K562 (cell line): ENCODE results near the gene ISM1. TPM values are rescaled to one million over a fixed set of nuclear protein-coding genes. Genes with fewer than 3 reads are reported as not detected.

Experiments
- ATAC-seq: fragments of 200-7000 bp; cut with Tn5 transposase; 3 replicates; pipeline ENCODE4 v1.9.1; 2020; ENCODE audit warnings: moderate library complexity
- BruUV-seq: library from RNA; stranded (reverse); fragments of 400-500 nt; replicated peaks from 2 replicates; lab custom pipeline; 2021; lab: Mats Ljungman, UMichigan
- CTCF ChIA-PET: fragments of 300-600 bp; formaldehyde crosslinking; extraction: SDS; loops from one replicate; lab custom pipeline; 2021; ENCODE audit warnings: low intra/inter-chr PET ratio; lab: Yijun Ruan, JAX
- POLR2A ChIA-PET: fragments of 300-600, 350-650 bp; sonication (Branson Sonifier 250); formaldehyde crosslinking; extraction: SDS; loops from one replicate; lab custom pipeline; 2021; ENCODE audit warnings: antibody characterized with exemption, inconsistent platforms; lab: Yijun Ruan, JAX
- DNase-seq, 4 experiments: peaks; one replicate each; pipeline versions ENCODE4 v3.0.0 to v3.0.0-alpha.2; 2011 to 2018; ENCODE audit warnings: low spot score in 3 of 4, mixed read lengths in 3 of 4; ENCODE audit errors: extremely low read depth in 1 of 4
- FAIRE-seq: peaks from 2 replicates; lab custom pipeline; 2011; peaks lifted over from hg19 to GRCh38; lab: Jason Lieb, UNC
- H2AFZ ChIP-seq: 2 replicates; pipeline ENCODE4 v1.6.0; 2011; ENCODE audit warnings: low read depth, low read length, control low read depth, inconsistent platforms
- H3K27ac ChIP-seq: fragments of 200-600 bp; 3 replicates; pipeline ENCODE4 v1.8.0; 2011; ENCODE audit warnings: low read depth, mild to moderate bottlenecking, control low read depth, inconsistent platforms, low read length, moderate library complexity, mixed read lengths; ENCODE audit errors: extremely low read depth
- H3K27me3 ChIP-seq, 2 experiments: fragments of 300-600 bp in 1 of 2; 2 replicates in 1 of 2; 3 replicates in 1 of 2; pipeline versions ENCODE4 v1.6.0 to v1.8.0; 2011; ENCODE audit warnings: inconsistent platforms in 2 of 2, low read length in 2 of 2, mild to moderate bottlenecking in 1 of 2, mixed read lengths in 1 of 2, moderate library complexity in 1 of 2; ENCODE audit not compliant: control insufficient read depth in 2 of 2, insufficient read depth in 2 of 2
- H3K36me3 ChIP-seq: fragments of 300-600 bp; 3 replicates; pipeline ENCODE4 v1.8.0; 2011; ENCODE audit warnings: mild to moderate bottlenecking, low read length, inconsistent platforms; ENCODE audit not compliant: control insufficient read depth, insufficient read depth
- H3K4me1 ChIP-seq, 2 experiments: fragments of 200-600 bp in 1 of 2; replicated peaks in 1 of 2; 2 replicates in 1 of 2; 3 replicates in 1 of 2; pipeline versions ENCODE4 v1.5.1 to v1.8.0; 2011; ENCODE audit warnings: inconsistent platforms in 2 of 2, low read length in 2 of 2, mild to moderate bottlenecking in 1 of 2, mixed read lengths in 1 of 2, moderate library complexity in 1 of 2; ENCODE audit not compliant: control insufficient read depth in 2 of 2, insufficient read depth in 2 of 2
- H3K4me2 ChIP-seq: 2 replicates; pipeline ENCODE4 v1.6.1; 2011; ENCODE audit warnings: low read length, control low read depth, inconsistent platforms, mixed read lengths; ENCODE audit not compliant: insufficient read depth
- H3K4me3 ChIP-seq: fragments of 200-600 bp; sonication (generic), shearing (Covaris generic); 2 replicates; pipeline ENCODE4 v1.5.1; 2016; ENCODE audit warnings: control low read depth, inconsistent platforms
- H3K79me2 ChIP-seq: fragments of 200-600 bp; 3 replicates; pipeline ENCODE4 v1.8.0; 2011; ENCODE audit warnings: low read length, inconsistent platforms; ENCODE audit not compliant: control insufficient read depth, insufficient read depth
- H3K9ac ChIP-seq, 2 experiments: 2 replicates each; pipeline versions ENCODE4 v1.6.0 to v1.6.1; 2011; ENCODE audit warnings: low read depth in 2 of 2, low read length in 2 of 2, control low read depth in 1 of 2, inconsistent platforms in 1 of 2, mild to moderate bottlenecking in 1 of 2, mixed read lengths in 1 of 2; ENCODE audit not compliant: insufficient read depth in 1 of 2
- H3K9me1 ChIP-seq: one replicate; pipeline ENCODE4 v1.6.0; 2011; ENCODE audit warnings: inconsistent platforms, mild to moderate bottlenecking, low read length, moderate library complexity; ENCODE audit not compliant: control insufficient read depth, insufficient read depth
- H3K9me3 ChIP-seq: replicated peaks from 2 replicates; pipeline ENCODE4 v1.5.1; 2011; ENCODE audit warnings: low read depth, low read length, inconsistent platforms; ENCODE audit not compliant: control insufficient read depth, insufficient read depth
- H4K20me1 ChIP-seq: replicated peaks from 2 replicates; pipeline ENCODE4 v1.6.1; 2011; ENCODE audit warnings: low read length, inconsistent platforms, mixed read lengths; ENCODE audit not compliant: control insufficient read depth, insufficient read depth
- ARNT ChIP-seq, 2 experiments: fragments of 450-650 bp; IDR thresholded peaks; 2 replicates each; pipeline ENCODE4 v1.6.1; 2016; ENCODE audit warnings: mild to moderate bottlenecking in 1 of 2
- FOXK1 ChIP-seq: sonication (generic); formaldehyde crosslinking; IDR thresholded peaks from 2 replicates; pipeline ENCODE4 v1.8.0; 2022; ENCODE audit warnings: missing genetic modification reagents, mild to moderate bottlenecking, borderline replicate concordance
- JUN ChIP-seq, 2 experiments: sonication (generic) in 1 of 2; formaldehyde crosslinking in 1 of 2; IDR thresholded peaks; 2 replicates each; pipeline versions ENCODE4 v1.6.1 to v1.8.0; 2012 to 2022; ENCODE audit warnings: borderline replicate concordance in 2 of 2, mild to moderate bottlenecking in 2 of 2, improper control_type of control experiment in 1 of 2, low read depth in 1 of 2, low read length in 1 of 2, missing genetic modification reagents in 1 of 2
- MTA3 ChIP-seq: fragments of 450-650 bp; formaldehyde crosslinking; IDR thresholded peaks from 2 replicates; pipeline ENCODE4 v1.6.1; 2017; ENCODE audit warnings: mild to moderate bottlenecking, borderline replicate concordance
- SMAD2 ChIP-seq: fragments of 150-350 bp; IDR thresholded peaks from 2 replicates; pipeline ENCODE4 v1.6.1; 2014; ENCODE audit warnings: low read depth, mild to moderate bottlenecking, low read length
- ZBTB49 ChIP-seq: sonication (generic); formaldehyde crosslinking; IDR thresholded peaks from 2 replicates; pipeline ENCODE4 v1.8.0; 2022; ENCODE audit warnings: missing genetic modification reagents, mild to moderate bottlenecking, borderline replicate concordance
- ZNF407 ChIP-seq: fragments of 450-650 bp; IDR thresholded peaks from 2 replicates; pipeline ENCODE4 v1.6.1; 2016; ENCODE audit warnings: low read depth
- ZNF551 ChIP-seq: fragments of 250-450 bp; sonication (Bioruptor Pico); IDR thresholded peaks from 2 replicates; pipeline ENCODE4 v1.5.0; 2021; ENCODE audit warnings: mild to moderate bottlenecking, moderate library complexity
- ZNF766 ChIP-seq: fragments of 200-800 bp; sonication (Bioruptor generic); conservative IDR thresholded peaks from 2 replicates; pipeline ENCODE4 v1.6.1; 2016; ENCODE audit warnings: missing genetic modification characterization, missing compliant biosample characterization
- WGBS: fragments of 100-300 bp; shearing (Covaris generic); methylation state at CpG from one replicate; pipeline ENCODE4 v1.1.6; 2016; ENCODE audit warnings: low coverage, mixed read lengths; ENCODE audit not compliant: insufficient coverage; ENCODE audit errors: missing lambda C conversion rate; 5-methylcytosine and 5-hydroxymethylcytosine counted together
- in situ Hi-C: fragments of 300-500 bp; cut with MboI; formaldehyde crosslinking; loops from 4 replicates; pipeline ENCODE4 v1.15.0; 2018; ENCODE audit warnings: inconsistent platforms, mixed read lengths
- intact Hi-C: fragments of 100-400 bp; cut with micrococcal nuclease; formaldehyde crosslinking; loops from 2 replicates; pipeline ENCODE4 v1.14.2; 2022
- polyA plus RNA-seq, 8 experiments: library from polyadenylated mRNA; depleted of rRNA in 4 of 8; stranded (reverse) in 5 of 8; unstranded in 3 of 8; fragments of >200 nt; fragmentation: Nextera tagmentation in 2 of 8; fragmentation: Illumina TruSeq in 1 of 8; extraction: Ambion mirVana in 2 of 8; extraction: Trizol in 1 of 8; gene quantifications; 2 replicates each; pipeline versions ENCODE4 v1.2.1 to v1.2.3, GENCODE V29; 2011 to 2014; ENCODE audit warnings: inconsistent platforms in 1 of 8, missing spikeins in 1 of 8
- total RNA-seq, 7 experiments: library from RNA; depleted of rRNA in 6 of 7; stranded (reverse); fragments of >200 nt in 6 of 7; fragmentation: Illumina TruSeq in 2 of 7; extraction: Trizol in 2 of 7; gene quantifications; 2 replicates each; pipeline versions ENCODE4 v1.2.1 to v1.2.3, GENCODE V29; 2011 to 2021; ENCODE audit warnings: low replicate concordance in 1 of 7

Gene ISM1
- total and polyA plus RNA-seq, 9 of the 15 experiments (the other 6 are each of a cell fraction or from before 2014, with no cell fraction given): not detected

- Histone ChIP-seq H3K27me3 (no peaks in the 10 kb centered on the region), H3K36me3 (no peaks in the 10 kb centered on the region), H3K4me2 (no peak overlapping the region), H3K79me2 (no peaks in the 10 kb centered on the region), H3K9ac (no peak overlapping the region), H2AFZ (no peak overlapping the region), H3K27ac (no peak overlapping the region), H3K9me1 (no peaks in the 10 kb centered on the region), H3K9me3 (no peaks in the 10 kb centered on the region), H3K4me3 (no peak overlapping the region), H4K20me1 (no peaks in the 10 kb centered on the region), H3K4me1 (no peaks in the 10 kb centered on the region)
- POLR2A ChIA-PET: no interaction called here
- DNase-seq: no peak
- no peak for FAIRE-seq
- ATAC-seq: no peak
- in situ Hi-C loops: no loop called here
- TF ChIP-seq JUN (IDR thresholded peaks at IDR 0.05; ENCODE audit: borderline replicate concordance, low read depth, low read length): no peak
- TF ChIP-seq JUN (CRISPR knock-in tag; IDR thresholded peaks at IDR 0.05; ENCODE audit: borderline replicate concordance): no peak
- TF ChIP-seq SMAD2: no peak
- TF ChIP-seq ZBTB49 (CRISPR knock-in tag): no peak
- TF ChIP-seq MTA3: no peak
- TF ChIP-seq ZNF551 (CRISPR knock-in tag): no peak
- TF ChIP-seq ZNF766: no peak
- TF ChIP-seq ZNF407: no peak
- no peak for TF ChIP-seq ARNT (IDR thresholded peaks at IDR 0.05)
- TF ChIP-seq FOXK1 (CRISPR knock-in tag): no peak
- no TSS peak for BruUV-seq
- intact Hi-C loops: no loop called here
- CTCF ChIA-PET: no interaction called here
- 0% methylated on average over 1 of the region's 1 CpG for WGBS
Observed at GRCh38 chr20:13255356-13255755, 34.3 kb downstream of the ISM1 start.
